SU-DHL-6 (cell line): ENCODE results near the gene HERC3.

Experiments used
- CTCF ChIP-seq: fragments of 200-600 bp; sonication (generic); IDR thresholded peaks from one replicate; pipeline ENCODE4 v1.5.1; 2017; ENCODE audit warnings: antibody characterized with exemption, mild to moderate bottlenecking, low read length, moderate library complexity; ENCODE audit not compliant: insufficient read depth, poor library complexity, severe bottlenecking
- EZH2phosphoT487 ChIP-seq: fragments of 200-600 bp; sonication (generic), shearing (Covaris generic); conservative IDR thresholded peaks from 2 replicates; pipeline ENCODE4 v1.6.1; 2018; ENCODE audit warnings: mild to moderate bottlenecking, antibody characterized with exemption, low read length, moderate library complexity, mixed read lengths

GRCh38 chr4:88674979-88675378 is 82.7 kb downstream of the HERC3 start:
- TF ChIP-seq CTCF: no peak
- TF ChIP-seq EZH2phosphoT487: no peak
